GM12892 (cell line): Measurements from ENCODE around the gene ESRRB.

Experiments used
- POLR2A ChIP-seq: IDR thresholded peaks from 2 replicates; pipeline ENCODE4 v1.6.1; 2011; ENCODE audit warnings: low read depth, low read length, control low read depth
- POLR2AphosphoS5 ChIP-seq: IDR thresholded peaks from 2 replicates; pipeline ENCODE4 v1.6.1; 2011; ENCODE audit warnings: low read depth, low read length, control low read depth
- TAF1 ChIP-seq: IDR thresholded peaks from 2 replicates; pipeline ENCODE4 v1.6.1; 2011; ENCODE audit warnings: low read depth, mild to moderate bottlenecking, control low read depth, low read length, borderline replicate concordance

DNA sequence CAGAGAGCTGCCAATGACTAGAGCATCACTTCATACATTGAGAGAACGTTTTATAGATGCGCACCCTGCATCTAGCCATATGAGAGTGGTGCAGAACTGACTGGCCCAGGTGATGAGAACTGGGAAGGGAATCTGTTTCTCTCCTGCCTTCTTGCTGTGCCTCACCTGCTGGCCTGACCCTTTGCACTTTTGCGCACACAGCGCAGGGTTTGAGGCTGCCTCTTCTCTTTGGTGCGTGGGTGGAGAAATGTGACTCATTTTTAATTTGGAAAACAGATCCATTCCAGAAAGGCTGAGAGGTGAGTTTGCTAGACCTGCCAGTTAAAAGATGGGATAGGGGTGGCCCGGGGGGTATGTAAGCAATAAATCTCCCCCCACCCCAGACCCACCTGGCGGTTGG lies 453 bp upstream of the ESRRB start:
- TF ChIP-seq POLR2A (no peak), POLR2AphosphoS5 (no peak), TAF1 (no peak)
